DOHH2 (cell line): Measurements from ENCODE around the gene ANTXR1.

ENCODE experiments used
- CTCF ChIP-seq: fragments of 200-600 bp; sonication (generic); IDR thresholded peaks from one replicate; pipeline ENCODE4 v1.5.1; 2014; ENCODE audit warnings: antibody characterized with exemption, mild to moderate bottlenecking, low read depth, low read length; ENCODE audit not compliant: poor library complexity, severe bottlenecking
- EZH2phosphoT487 ChIP-seq: fragments of 200-600 bp; sonication (generic); IDR thresholded peaks from 2 replicates; pipeline ENCODE4 v1.6.1; 2017; ENCODE audit warnings: borderline replicate concordance, mild to moderate bottlenecking, antibody characterized with exemption, low read length, moderate library complexity, mixed read lengths

GRCh38 chr2:69225933-69226332 is 213.0 kb downstream of the ANTXR1 start:
- TF ChIP-seq CTCF: no peak
- TF ChIP-seq EZH2phosphoT487: no peak
